ENCODE results near the gene FMR1. TPM values are rescaled to one million over a fixed set of nuclear protein-coding genes. Genes with fewer than 3 reads are reported as not detected.

Gene FMR1
- total and polyA plus RNA-seq, 9 donors = 27.1 to 65.2 (median 47.0) TPM

DNA sequence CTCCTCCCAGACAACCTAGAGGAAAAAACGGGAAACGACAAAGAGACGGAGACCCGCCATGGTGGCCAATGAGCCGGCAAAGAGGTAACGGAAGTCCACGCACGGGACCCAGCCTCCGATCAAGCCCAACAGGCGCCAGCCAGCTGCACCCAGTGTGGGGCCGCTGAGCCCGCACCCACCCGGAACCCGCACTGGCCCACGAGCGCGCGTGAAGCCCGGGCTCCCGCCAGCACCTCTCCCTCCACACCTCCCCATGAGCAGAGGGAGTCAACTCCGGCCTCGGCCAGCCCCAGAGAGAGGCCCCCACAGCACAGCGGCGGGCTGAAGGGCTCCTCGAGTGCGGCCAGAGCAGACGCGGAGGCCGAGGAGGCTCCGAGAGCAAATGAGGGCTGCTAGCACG is 14.6 kb upstream of the FMR1 start:
- DNase-seq = no peak
- TF ChIP-seq EP300 (IDR thresholded peaks at IDR 0.05) (no peak), POLR2A (IDR thresholded peaks at IDR 0.05) (no peak)
- TF ChIP-seq, protein P1, sequence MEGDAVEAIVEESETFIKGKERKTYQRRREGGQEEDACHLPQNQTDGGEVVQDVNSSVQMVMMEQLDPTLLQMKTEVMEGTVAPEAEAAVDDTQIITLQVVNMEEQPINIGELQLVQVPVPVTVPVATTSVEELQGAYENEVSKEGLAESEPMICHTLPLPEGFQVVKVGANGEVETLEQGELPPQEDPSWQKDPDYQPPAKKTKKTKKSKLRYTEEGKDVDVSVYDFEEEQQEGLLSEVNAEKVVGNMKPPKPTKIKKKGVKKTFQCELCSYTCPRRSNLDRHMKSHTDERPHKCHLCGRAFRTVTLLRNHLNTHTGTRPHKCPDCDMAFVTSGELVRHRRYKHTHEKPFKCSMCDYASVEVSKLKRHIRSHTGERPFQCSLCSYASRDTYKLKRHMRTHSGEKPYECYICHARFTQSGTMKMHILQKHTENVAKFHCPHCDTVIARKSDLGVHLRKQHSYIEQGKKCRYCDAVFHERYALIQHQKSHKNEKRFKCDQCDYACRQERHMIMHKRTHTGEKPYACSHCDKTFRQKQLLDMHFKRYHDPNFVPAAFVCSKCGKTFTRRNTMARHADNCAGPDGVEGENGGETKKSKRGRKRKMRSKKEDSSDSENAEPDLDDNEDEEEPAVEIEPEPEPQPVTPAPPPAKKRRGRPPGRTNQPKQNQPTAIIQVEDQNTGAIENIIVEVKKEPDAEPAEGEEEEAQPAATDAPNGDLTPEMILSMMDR (IDR thresholded peaks at IDR 0.05) = no peak
- 88 to 92% (median 90%) methylated on average over 31 of the region's 31 CpGs for WGBS, 3 donors
- H3K4me3 ChIP-seq = no peak overlapping the region
- no peaks in the 10 kb centered on the region for H3K9me3 ChIP-seq
- intact Hi-C loops (cut with DNase I) = no loop called here
- H3K4me1 ChIP-seq (ENCODE audit: insufficient read depth) = peaks cover 3% of the 10 kb centered on the region
- H3K36me3 ChIP-seq = no peaks in the 10 kb centered on the region
- no peaks in the 10 kb centered on the region for H3K27me3 ChIP-seq
- H3K27ac ChIP-seq = no peak overlapping the region

DNA sequence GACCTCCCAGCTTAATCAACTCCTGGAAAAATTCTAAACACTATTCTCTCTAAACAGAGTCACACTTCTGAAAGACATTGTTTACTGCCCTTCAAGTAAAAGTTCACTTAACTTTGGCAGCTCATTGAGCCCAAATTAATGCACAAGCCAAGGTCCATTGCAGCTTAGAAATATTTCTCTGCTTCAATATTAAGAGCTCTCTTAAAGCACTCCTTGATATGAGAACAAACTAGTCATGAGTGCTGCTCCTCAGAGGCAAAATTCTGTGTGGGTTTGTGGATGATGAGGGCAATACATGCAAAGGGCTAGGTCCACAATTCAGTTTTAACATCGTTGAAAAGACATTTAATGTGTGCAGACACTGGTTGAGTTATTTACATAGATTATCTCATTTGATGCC is 12.8 kb upstream of the FMR1 start:
- H3K27me3 ChIP-seq = no peaks in the 10 kb centered on the region
- DNase-seq = no peak
- H3K36me3 ChIP-seq = no peaks in the 10 kb centered on the region
- no peaks in the 10 kb centered on the region for H3K9me3 ChIP-seq
- 15 to 27% (median 18%) methylated on average over 1 of the region's 1 CpG for WGBS, 3 donors
- peaks cover 3% of the 10 kb centered on the region for H3K4me1 ChIP-seq (ENCODE audit: insufficient read depth)
- H3K27ac ChIP-seq = no peak overlapping the region
- H3K4me3 ChIP-seq = no peak overlapping the region
- intact Hi-C loops (cut with DNase I) = no loop called here
- TF ChIP-seq POLR2A (IDR thresholded peaks at IDR 0.05) (no peak), EP300 (IDR thresholded peaks at IDR 0.05) (no peak)
- TF ChIP-seq, protein P1 (IDR thresholded peaks at IDR 0.05) = no peak

DNA sequence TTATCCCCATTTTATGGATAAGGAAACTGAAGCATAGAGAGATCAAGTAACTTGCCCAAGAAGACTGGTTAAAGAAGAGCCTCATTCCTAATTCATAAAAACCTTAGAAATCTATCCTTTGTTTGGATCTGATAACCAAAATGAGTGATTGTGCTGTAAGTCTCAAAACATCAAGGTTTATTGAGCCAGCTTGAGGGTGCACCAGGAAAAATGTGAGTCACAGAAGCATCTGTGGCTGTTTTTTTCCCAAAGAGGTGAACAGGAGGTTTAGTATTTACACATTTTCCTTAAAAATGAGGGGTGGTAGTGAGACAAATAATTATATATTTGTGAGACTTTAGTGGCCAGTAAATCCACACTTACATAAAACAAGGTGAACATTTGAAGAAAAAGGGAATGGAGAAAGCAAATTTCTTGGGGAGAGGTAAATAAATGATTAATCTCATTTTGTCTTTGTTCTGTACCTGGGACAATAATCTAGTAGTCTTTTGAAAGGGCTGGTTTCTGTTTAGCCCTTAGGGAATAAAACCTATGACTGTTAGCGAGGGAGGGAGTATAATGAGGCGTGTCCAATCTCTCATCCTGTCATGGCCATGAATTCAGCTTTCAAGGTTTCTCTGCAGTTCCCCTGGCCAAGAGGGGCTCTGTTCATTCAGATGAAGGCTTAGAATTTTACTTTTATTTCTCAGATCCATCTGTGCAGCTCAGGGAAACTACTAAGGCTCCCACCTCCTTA is 12.2 kb upstream of the FMR1 start:
- intact Hi-C loops (cut with DNase I) = no loop called here
- peaks cover 2% of the 10 kb centered on the region for H3K4me1 ChIP-seq (ENCODE audit: insufficient read depth)
- TF ChIP-seq POLR2A (IDR thresholded peaks at IDR 0.05) (no peak), EP300 (IDR thresholded peaks at IDR 0.05) (no peak)
- TF ChIP-seq, protein P1 (IDR thresholded peaks at IDR 0.05) = no peak
- no peak overlapping the region for H3K27ac ChIP-seq
- no peaks in the 10 kb centered on the region for H3K9me3 ChIP-seq
- no peaks in the 10 kb centered on the region for H3K27me3 ChIP-seq
- H3K36me3 ChIP-seq = no peaks in the 10 kb centered on the region
- H3K4me3 ChIP-seq = no peak overlapping the region
- no peak for DNase-seq
- WGBS, 3 donors = 48 to 55% (median 54%) methylated on average over 2 of the region's 2 CpGs

DNA sequence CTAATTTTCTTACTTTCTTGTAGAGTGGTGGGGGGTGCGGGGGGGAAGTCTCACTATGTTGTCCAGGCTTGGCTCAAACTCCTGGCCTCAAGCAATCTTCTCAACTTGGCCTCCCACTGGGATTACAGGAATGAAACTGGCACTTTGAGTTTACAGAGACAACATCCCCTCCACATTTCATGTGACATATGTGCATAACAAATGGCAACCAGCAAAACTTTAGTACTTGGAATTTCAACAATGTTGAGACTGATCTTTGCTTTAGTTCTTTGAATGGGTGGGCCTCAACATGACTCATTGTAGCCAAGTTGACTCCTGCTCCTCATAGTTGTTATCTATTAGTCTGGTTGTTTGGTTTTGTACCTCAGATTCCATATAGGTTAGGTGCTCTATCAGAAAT is 11.4 kb upstream of the FMR1 start:
- WGBS, 3 donors = 64 to 83% (median 82%) methylated on average over 1 of the region's 1 CpG

More for the DNA sequence above, 11.4 kb upstream of the FMR1 start:
- DNase-seq = no peak
- H3K36me3 ChIP-seq = no peaks in the 10 kb centered on the region
- no peak overlapping the region for H3K4me3 ChIP-seq
- no peaks in the 10 kb centered on the region for H3K4me1 ChIP-seq (ENCODE audit: insufficient read depth)
- H3K27ac ChIP-seq = no peak overlapping the region
- TF ChIP-seq, protein P1 (IDR thresholded peaks at IDR 0.05) = no peak
- no peak for TF ChIP-seq EP300 (IDR thresholded peaks at IDR 0.05)
- no peak for TF ChIP-seq POLR2A (IDR thresholded peaks at IDR 0.05)
- H3K27me3 ChIP-seq = no peaks in the 10 kb centered on the region
- H3K9me3 ChIP-seq = no peaks in the 10 kb centered on the region
- intact Hi-C loops (cut with DNase I) = no loop called here
